ENCODE data around the gene PSME2. TPM values are rescaled to one million over a fixed set of nuclear protein-coding genes. Genes with fewer than 3 reads are reported as not detected.

The PSME2 gene
- total and polyA plus RNA-seq, 2 donors (not counting 3 experiments of a cell fraction or from before 2014, with no cell fraction given): 66.5 to 126 TPM

GRCh38 chr14:24127673-24128072 lies 18.7 kb downstream of the PSME2 start:
- Histone ChIP-seq H3K4me2 (ENCODE audit: insufficient read depth, low read length) (no peak overlapping the region), H4K20me1 (replicated peaks; ENCODE audit: control insufficient read depth, extremely low read depth, insufficient read depth, low read length) (no peaks in the 10 kb centered on the region), H3K27me3 (ENCODE audit: control insufficient read depth in 2 of 2, insufficient read depth in 2 of 2, low read length in 2 of 2) (no peaks in the 10 kb centered on the region), H2AFZ (ENCODE audit: low read depth, low read length) (no peak overlapping the region), H3K79me2 (ENCODE audit: control insufficient read depth, insufficient read depth, low read length) (no peaks in the 10 kb centered on the region), H3K36me3 (ENCODE audit: control insufficient read depth in 2 of 2, extremely low read depth in 1 of 2, insufficient read depth in 2 of 2, low read length in 2 of 2) (peaks cover 2 to 10% of the 10 kb centered on the region in 2 experiments), H3K9ac (replicated peaks; ENCODE audit: extremely low read depth, insufficient read depth, low read length) (no peak overlapping the region), H3K4me3 (replicated peaks in 1 of 3; ENCODE audit: insufficient read depth in 1 of 3, low read depth in 1 of 3, low read length in 3 of 3) (no peak overlapping the region), H3K27ac (ENCODE audit: insufficient read depth, low read depth, low read length) (no peak overlapping the region), H3K4me1 (ENCODE audit: control insufficient read depth, extremely low read depth, insufficient read depth, low read length) (no peaks in the 10 kb centered on the region), H3K9me1 (replicated peaks; ENCODE audit: control insufficient read depth, extremely low read depth, insufficient read depth, low read length) (no peaks in the 10 kb centered on the region), H3K9me3 (replicated peaks; ENCODE audit: control insufficient read depth, insufficient read depth, low read length) (no peaks in the 10 kb centered on the region)
- no peak for DNase-seq (ENCODE audit: low read depth, low spot score)
- dilution Hi-C loops (cut with MboI; ENCODE audit: extremely low pct_ligation_motif_present, low sequenced_read_pairs): no loop called here
- FAIRE-seq: no peak
- no peak for TF ChIP-seq MAX (IDR thresholded peaks at IDR 0.05; ENCODE audit: insufficient read depth, insufficient read length)
- no peak for TF ChIP-seq MYC (IDR thresholded peaks at IDR 0.05; ENCODE audit: low read depth, low read length)
- TF ChIP-seq POLR2A (IDR thresholded peaks at IDR 0.05; ENCODE audit: low read depth, low read length): no peak
- intact Hi-C loops (cut with micrococcal nuclease): no loop called here
- POLR2A ChIA-PET: no interaction called here
- CTCF ChIA-PET: no interaction called here
- no TSS peak for BruUV-seq (replicated peaks)

- Histone ChIP-seq H3K27ac (ENCODE audit: insufficient read depth, low read depth, low read length) (no peak overlapping the region), H3K9me1 (replicated peaks; ENCODE audit: control insufficient read depth, extremely low read depth, insufficient read depth, low read length) (no peaks in the 10 kb centered on the region), H3K4me3 (replicated peaks in 1 of 3; ENCODE audit: insufficient read depth in 1 of 3, low read depth in 1 of 3, low read length in 3 of 3) (no peak overlapping the region), H3K4me2 (ENCODE audit: insufficient read depth, low read length) (no peak overlapping the region), H3K27me3 (ENCODE audit: control insufficient read depth in 2 of 2, insufficient read depth in 2 of 2, low read length in 2 of 2) (no peaks in the 10 kb centered on the region), H3K9me3 (replicated peaks; ENCODE audit: control insufficient read depth, insufficient read depth, low read length) (no peaks in the 10 kb centered on the region), H3K9ac (replicated peaks; ENCODE audit: extremely low read depth, insufficient read depth, low read length) (no peak overlapping the region), H4K20me1 (replicated peaks; ENCODE audit: control insufficient read depth, extremely low read depth, insufficient read depth, low read length) (no peaks in the 10 kb centered on the region), H3K36me3 (ENCODE audit: control insufficient read depth in 2 of 2, extremely low read depth in 1 of 2, insufficient read depth in 2 of 2, low read length in 2 of 2) (peaks cover 3 to 13% of the 10 kb centered on the region in 2 experiments), H3K4me1 (ENCODE audit: control insufficient read depth, extremely low read depth, insufficient read depth, low read length) (no peaks in the 10 kb centered on the region), H2AFZ (ENCODE audit: low read depth, low read length) (no peak overlapping the region), H3K79me2 (ENCODE audit: control insufficient read depth, insufficient read depth, low read length) (no peaks in the 10 kb centered on the region)
- DNase-seq (ENCODE audit: low read depth, low spot score): no peak
- dilution Hi-C loops (cut with MboI; ENCODE audit: extremely low pct_ligation_motif_present, low sequenced_read_pairs) (no loop called here), intact Hi-C loops (cut with micrococcal nuclease) (no loop called here)
- TF ChIP-seq EZH2 (IDR thresholded peaks at IDR 0.05; ENCODE audit: borderline replicate concordance, low read depth, low read length, severe bottlenecking) (no peak), POLR2AphosphoS5 (IDR thresholded peaks at IDR 0.05; ENCODE audit: insufficient read depth, low read depth, low read length) (no peak), GATA2 (IDR thresholded peaks at IDR 0.05; ENCODE audit: insufficient read depth, insufficient read length, low read depth, low read length) (no peak), FOS (IDR thresholded peaks at IDR 0.05; ENCODE audit: borderline replicate concordance, insufficient read depth, low read length) (no peak)
- FAIRE-seq: no peak
- BruUV-seq (replicated peaks): no TSS peak
- ChIA-PET POLR2A (no interaction called here), CTCF (interaction anchor here (0.7 to 1.3 kb wide), 3 partner anchors 10 to 68 kb away, joined by 3 to 4 read pairs (median 3); partner anchors contain the start of genes DCAF11 and NRL)
These were observed 19.5 kb downstream of the PSME2 start for GRCh38 chr14:24126939-24127338.
